HAP-1 (cell line): ENCODE data around the gene ARL16.

Experiments used
- DNase-seq, 2 experiments: peaks; one replicate each; pipeline ENCODE4 v3.0.0-alpha.2; 2016 to 2020; ENCODE audit warnings: low spot score in 2 of 2
- H3K27me3 ChIP-seq: fragments of 250-450 bp; sonication (Bioruptor Pico); 2 replicates; pipeline ENCODE4 v1.5.1; 2020; ENCODE audit warnings: low read depth, mild to moderate bottlenecking, moderate library complexity
- H3K36me3 ChIP-seq: fragments of 250-450 bp; sonication (Bioruptor Pico); replicated peaks from 2 replicates; pipeline ENCODE4 v1.5.1; 2020; ENCODE audit warnings: mild to moderate bottlenecking
- H3K4me1 ChIP-seq: fragments of 250-450 bp; sonication (Bioruptor Pico); 2 replicates; pipeline ENCODE4 v1.5.1; 2020; ENCODE audit warnings: mild to moderate bottlenecking
- H3K4me3 ChIP-seq: fragments of 250-450 bp; sonication (Bioruptor Pico); 2 replicates; pipeline ENCODE4 v1.5.1; 2020; ENCODE audit warnings: mild to moderate bottlenecking, moderate library complexity
- H3K9me3 ChIP-seq: fragments of 250-450 bp; sonication (Bioruptor Pico); 2 replicates; pipeline ENCODE4 v1.5.1; 2020; ENCODE audit warnings: mild to moderate bottlenecking, moderate library complexity
- in situ Hi-C: fragments of 300-500 bp; cut with MboI; formaldehyde crosslinking; loops from 3 replicates; pipeline ENCODE4 v1.14.3; 2020; ENCODE audit warnings: low sequenced_read_pairs, inconsistent platforms, mixed read lengths

Gene ARL16

GRCh38 chr17:81695211-81695610 is 11.6 kb upstream of the ARL16 start:
- Histone ChIP-seq H3K4me1 (no peaks in the 10 kb centered on the region), H3K27me3 (no peaks in the 10 kb centered on the region), H3K9me3 (no peaks in the 10 kb centered on the region), H3K4me3 (no peak overlapping the region), H3K36me3 (peaks cover 89% of the 10 kb centered on the region)
- DNase-seq = no peak
- in situ Hi-C loops = no loop called here

- in situ Hi-C loops = no loop called here
- Histone ChIP-seq H3K4me3 (no peak overlapping the region), H3K27me3 (no peaks in the 10 kb centered on the region), H3K4me1 (no peaks in the 10 kb centered on the region), H3K9me3 (no peaks in the 10 kb centered on the region), H3K36me3 (peaks cover 91% of the 10 kb centered on the region)
- no peak for DNase-seq
These were observed 11.2 kb upstream of the ARL16 start for GRCh38 chr17:81694810-81695209.

- peaks cover 89% of the 10 kb centered on the region for H3K36me3 ChIP-seq
- DNase-seq = no peak
- H3K4me1 ChIP-seq = no peaks in the 10 kb centered on the region
- H3K27me3 ChIP-seq = no peaks in the 10 kb centered on the region
- no peaks in the 10 kb centered on the region for H3K9me3 ChIP-seq
- H3K4me3 ChIP-seq = no peak overlapping the region
- in situ Hi-C loops = no loop called here
These were observed 10.1 kb upstream of the ARL16 start for GRCh38 chr17:81693509-81694210.

GRCh38 chr17:81691608-81692007 is 8.0 kb upstream of the ARL16 start:
- no peaks in the 10 kb centered on the region for H3K9me3 ChIP-seq
- H3K36me3 ChIP-seq = peaks cover 92% of the 10 kb centered on the region
- no peaks in the 10 kb centered on the region for H3K4me1 ChIP-seq
- no peak overlapping the region for H3K4me3 ChIP-seq
- DNase-seq = no peak
- in situ Hi-C loops = no loop called here
- H3K27me3 ChIP-seq = no peaks in the 10 kb centered on the region

GRCh38 chr17:81691196-81691595 is 7.6 kb upstream of the ARL16 start:
- Histone ChIP-seq H3K9me3 (no peaks in the 10 kb centered on the region), H3K4me1 (no peaks in the 10 kb centered on the region), H3K4me3 (no peak overlapping the region), H3K36me3 (peaks cover 92% of the 10 kb centered on the region), H3K27me3 (no peaks in the 10 kb centered on the region)
- DNase-seq = no peak
- in situ Hi-C loops = no loop called here

GRCh38 chr17:81690549-81690948 is 7.0 kb upstream of the ARL16 start:
- H3K4me1 ChIP-seq = no peaks in the 10 kb centered on the region
- no peaks in the 10 kb centered on the region for H3K9me3 ChIP-seq
- in situ Hi-C loops = no loop called here
- peaks cover 92% of the 10 kb centered on the region for H3K36me3 ChIP-seq
- no peak for DNase-seq
- H3K4me3 ChIP-seq = no peak overlapping the region
- no peaks in the 10 kb centered on the region for H3K27me3 ChIP-seq

- peaks cover under 1% of the 10 kb centered on the region; the same call in 1 of the 2 replicates for H3K4me1 ChIP-seq
- H3K9me3 ChIP-seq = no peaks in the 10 kb centered on the region
- no peak for DNase-seq
- in situ Hi-C loops = no loop called here
- H3K36me3 ChIP-seq = peaks cover 89% of the 10 kb centered on the region
- H3K27me3 ChIP-seq = no peaks in the 10 kb centered on the region
- no peak overlapping the region for H3K4me3 ChIP-seq
These were observed 6.5 kb upstream of the ARL16 start for GRCh38 chr17:81690066-81690465.

- in situ Hi-C loops = no loop called here
- Histone ChIP-seq H3K4me3 (no peak overlapping the region), H3K36me3 (peaks cover 74% of the 10 kb centered on the region), H3K9me3 (no peaks in the 10 kb centered on the region), H3K4me1 (peaks cover 8% of the 10 kb centered on the region; the same call in 1 of the 2 replicates), H3K27me3 (no peaks in the 10 kb centered on the region)
- no peak for DNase-seq
These were observed 5.0 kb upstream of the ARL16 start for GRCh38 chr17:81688616-81689015.

- no peak for DNase-seq
- no peaks in the 10 kb centered on the region for H3K27me3 ChIP-seq
- H3K4me3 ChIP-seq = no peak overlapping the region
- peaks cover 69% of the 10 kb centered on the region for H3K36me3 ChIP-seq
- H3K9me3 ChIP-seq = no peaks in the 10 kb centered on the region
- H3K4me1 ChIP-seq = peaks cover 8% of the 10 kb centered on the region; the same call in 1 of the 2 replicates
- in situ Hi-C loops = no loop called here
These were observed 4.4 kb upstream of the ARL16 start for GRCh38 chr17:81687770-81688541.

- no peak for DNase-seq
- Histone ChIP-seq H3K27me3 (no peaks in the 10 kb centered on the region), H3K4me1 (peaks cover 14% of the 10 kb centered on the region), H3K9me3 (no peaks in the 10 kb centered on the region), H3K36me3 (peaks cover 58% of the 10 kb centered on the region), H3K4me3 (no peak overlapping the region)
- in situ Hi-C loops = no loop called here
These were observed 3.0 kb upstream of the ARL16 start for GRCh38 chr17:81686614-81687013.

- no peak for DNase-seq
- Histone ChIP-seq H3K9me3 (no peaks in the 10 kb centered on the region), H3K4me1 (peaks cover 14% of the 10 kb centered on the region), H3K4me3 (peak overlapping the region; percentile 90), H3K36me3 (peaks cover 50% of the 10 kb centered on the region), H3K27me3 (no peaks in the 10 kb centered on the region)
- in situ Hi-C loops = no loop called here
These were observed 1.5 kb upstream of the ARL16 start for GRCh38 chr17:81685108-81685507.

GRCh38 chr17:81684442-81684911 is 880 bp upstream of the ARL16 start:
- H3K4me3 ChIP-seq = peak overlapping the region; percentile 90
- no peaks in the 10 kb centered on the region for H3K27me3 ChIP-seq
- DNase-seq = no peak
- no peaks in the 10 kb centered on the region for H3K9me3 ChIP-seq
- H3K4me1 ChIP-seq = peaks cover 14% of the 10 kb centered on the region
- in situ Hi-C loops = no loop called here
- peaks cover 46% of the 10 kb centered on the region for H3K36me3 ChIP-seq

- in situ Hi-C loops = no loop called here
- H3K9me3 ChIP-seq = no peaks in the 10 kb centered on the region
- H3K4me3 ChIP-seq = peak overlapping the region; percentile 90
- no peak for DNase-seq
- H3K27me3 ChIP-seq = no peaks in the 10 kb centered on the region
- peaks cover 33% of the 10 kb centered on the region for H3K36me3 ChIP-seq
- H3K4me1 ChIP-seq = peaks cover 14% of the 10 kb centered on the region
These were observed 401 bp downstream of the ARL16 start for GRCh38 chr17:81683208-81683583.

GRCh38 chr17:81682565-81683207 is 911 bp downstream of the ARL16 start:
- peak overlapping the region; percentile 90 for H3K4me3 ChIP-seq
- H3K9me3 ChIP-seq = no peaks in the 10 kb centered on the region
- no peaks in the 10 kb centered on the region for H3K27me3 ChIP-seq
- H3K4me1 ChIP-seq = peaks cover 14% of the 10 kb centered on the region
- in situ Hi-C loops = no loop called here
- H3K36me3 ChIP-seq = peaks cover 28% of the 10 kb centered on the region
- no peak for DNase-seq
